ENCODE measurements around the gene AHDC1.
A peak's percentile ranks its signal among the peaks of the same experiment; 100 is the strongest.
"Not testable (repeated sequence)": the region's sequence is repeated elsewhere in the genome, so short reads cannot be mapped to it uniquely, and the experiment has no call there.

AHDC1 gene

DNA sequence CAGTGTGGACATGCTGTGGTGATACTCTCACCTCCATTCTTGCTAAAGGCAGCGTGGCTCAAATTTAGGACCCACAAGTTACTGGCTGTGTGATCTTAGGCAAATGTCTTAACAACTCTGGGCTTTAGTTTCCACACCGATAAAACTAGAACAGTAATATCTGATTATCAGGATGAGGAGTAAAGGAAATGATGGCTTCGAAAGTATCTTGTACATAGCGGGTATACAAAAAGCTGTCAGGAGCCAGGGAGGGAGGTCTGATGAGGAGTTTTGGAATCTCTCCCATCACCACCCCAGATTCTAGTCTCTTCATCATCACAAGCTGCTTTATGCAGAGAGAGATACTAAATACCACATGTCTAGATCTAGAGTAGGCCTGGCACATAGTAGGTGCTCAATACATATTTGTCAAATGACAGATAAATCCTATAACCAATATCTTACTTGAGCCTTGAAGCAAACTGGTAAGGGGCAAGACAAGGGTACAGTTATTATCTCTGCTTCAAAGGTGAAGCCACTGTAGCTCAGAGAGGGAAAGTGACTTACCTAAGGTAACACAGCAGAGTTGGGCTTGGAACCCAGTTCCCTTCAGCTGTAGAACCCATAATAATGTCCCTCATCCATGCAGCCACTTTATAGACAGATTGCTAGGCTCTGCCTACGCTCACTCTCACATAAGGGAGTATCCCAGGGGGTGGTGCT is 40.6 kb upstream of the AHDC1 start:
- Histone ChIP-seq H3K79me2 (ENCODE audit: insufficient read depth, low read length) (no peaks in the 10 kb centered on the region), H3K9me3 (ENCODE audit: insufficient read depth, low read length, severe bottlenecking) (no peaks in the 10 kb centered on the region), H3K4me1 (ENCODE audit: insufficient read depth, low read length) (peaks cover 10% of the 10 kb centered on the region), H3K9ac (ENCODE audit: low read depth, low read length) (no peak overlapping the region), H3K4me3 (ENCODE audit: low read depth in 1 of 2, low read length in 2 of 2) (no peak overlapping the region), H2AFZ (ENCODE audit: low read depth, low read length) (peak overlapping the region; percentile 40; the same call in 1 of the 2 replicates), H3K4me2 (ENCODE audit: insufficient read depth, low read length) (no peak overlapping the region), H3K36me3 (ENCODE audit: insufficient read depth, low read length) (no peaks in the 10 kb centered on the region), H4K20me1 (ENCODE audit: insufficient read depth, low read length) (no peaks in the 10 kb centered on the region), H3K27me3 (ENCODE audit: insufficient read depth, low read length, poor library complexity) (no peaks in the 10 kb centered on the region), H3K27ac (ENCODE audit: low read length) (peak overlapping the region; percentile 47)
- ATAC-seq (ENCODE audit: insufficient read depth, low read depth) (no peak), DNase-seq (no peak)
- TF ChIP-seq EZH2 (IDR thresholded peaks at IDR 0.05; ENCODE audit: borderline replicate concordance, low read depth, low read length, severe bottlenecking): no peak
- TF ChIP-seq, protein P1, sequence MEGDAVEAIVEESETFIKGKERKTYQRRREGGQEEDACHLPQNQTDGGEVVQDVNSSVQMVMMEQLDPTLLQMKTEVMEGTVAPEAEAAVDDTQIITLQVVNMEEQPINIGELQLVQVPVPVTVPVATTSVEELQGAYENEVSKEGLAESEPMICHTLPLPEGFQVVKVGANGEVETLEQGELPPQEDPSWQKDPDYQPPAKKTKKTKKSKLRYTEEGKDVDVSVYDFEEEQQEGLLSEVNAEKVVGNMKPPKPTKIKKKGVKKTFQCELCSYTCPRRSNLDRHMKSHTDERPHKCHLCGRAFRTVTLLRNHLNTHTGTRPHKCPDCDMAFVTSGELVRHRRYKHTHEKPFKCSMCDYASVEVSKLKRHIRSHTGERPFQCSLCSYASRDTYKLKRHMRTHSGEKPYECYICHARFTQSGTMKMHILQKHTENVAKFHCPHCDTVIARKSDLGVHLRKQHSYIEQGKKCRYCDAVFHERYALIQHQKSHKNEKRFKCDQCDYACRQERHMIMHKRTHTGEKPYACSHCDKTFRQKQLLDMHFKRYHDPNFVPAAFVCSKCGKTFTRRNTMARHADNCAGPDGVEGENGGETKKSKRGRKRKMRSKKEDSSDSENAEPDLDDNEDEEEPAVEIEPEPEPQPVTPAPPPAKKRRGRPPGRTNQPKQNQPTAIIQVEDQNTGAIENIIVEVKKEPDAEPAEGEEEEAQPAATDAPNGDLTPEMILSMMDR (IDR thresholded peaks at IDR 0.05; ENCODE audit: borderline replicate concordance, extremely low read depth, low read length, poor library complexity, severe bottlenecking): no peak

DNA sequence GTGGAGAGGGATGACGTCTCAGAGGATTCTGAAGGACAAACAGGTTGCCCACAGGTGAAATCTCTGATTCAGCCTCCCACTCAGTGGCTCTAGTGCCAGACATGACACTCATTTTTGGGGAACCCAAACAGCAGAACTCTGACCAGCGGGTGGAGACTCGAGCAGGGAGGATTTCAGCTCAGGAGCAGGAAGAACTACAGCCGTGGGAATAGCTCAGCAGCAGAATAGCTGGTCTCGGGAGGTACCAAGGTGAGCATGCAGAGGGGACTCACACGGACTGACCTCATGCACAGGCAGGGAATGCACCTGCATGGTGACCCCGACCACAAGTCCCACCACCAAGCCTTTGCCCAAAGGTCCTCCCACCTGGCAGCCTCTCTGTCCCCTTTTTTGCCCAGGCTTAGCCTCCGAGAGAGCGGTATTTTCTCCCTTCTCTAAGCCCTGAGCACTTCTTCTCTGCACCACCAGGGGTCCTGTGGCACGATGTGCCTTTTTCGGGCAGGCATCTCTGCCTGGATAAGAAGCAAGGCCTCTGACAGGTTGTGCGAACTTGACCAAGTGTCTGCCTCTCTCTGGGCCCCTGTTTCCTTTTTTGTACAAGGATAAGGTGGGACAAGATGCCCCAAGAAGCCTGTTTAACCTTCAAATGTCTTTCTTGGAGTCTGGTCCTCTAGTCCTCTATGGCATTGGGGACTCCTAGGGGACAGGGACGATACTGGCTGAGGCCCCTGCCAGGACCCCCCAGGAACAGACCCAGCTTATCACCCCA is 39.8 kb upstream of the AHDC1 start:
- Histone ChIP-seq H3K27me3 (ENCODE audit: insufficient read depth, low read length, poor library complexity) (no peaks in the 10 kb centered on the region), H3K4me2 (ENCODE audit: insufficient read depth, low read length) (no peak overlapping the region), H3K79me2 (ENCODE audit: insufficient read depth, low read length) (no peaks in the 10 kb centered on the region), H3K4me1 (ENCODE audit: insufficient read depth, low read length) (peaks cover 13% of the 10 kb centered on the region), H2AFZ (ENCODE audit: low read depth, low read length) (peak overlapping the region; percentile 40; the same call in 1 of the 2 replicates), H3K36me3 (ENCODE audit: insufficient read depth, low read length) (no peaks in the 10 kb centered on the region), H3K9ac (ENCODE audit: low read depth, low read length) (no peak overlapping the region), H3K4me3 (ENCODE audit: low read depth in 1 of 2, low read length in 2 of 2) (no peak overlapping the region), H4K20me1 (ENCODE audit: insufficient read depth, low read length) (no peaks in the 10 kb centered on the region), H3K9me3 (ENCODE audit: insufficient read depth, low read length, severe bottlenecking) (no peaks in the 10 kb centered on the region), H3K27ac (ENCODE audit: low read length) (peak overlapping the region; percentile 47)
- DNase-seq: peak; percentile 74
- peak; percentile 93 for ATAC-seq (ENCODE audit: insufficient read depth, low read depth)
- TF ChIP-seq EZH2 (IDR thresholded peaks at IDR 0.05; ENCODE audit: borderline replicate concordance, low read depth, low read length, severe bottlenecking): no peak
- TF ChIP-seq, protein P1 (IDR thresholded peaks at IDR 0.05; ENCODE audit: borderline replicate concordance, extremely low read depth, low read length, poor library complexity, severe bottlenecking): peak; percentile 86

DNA sequence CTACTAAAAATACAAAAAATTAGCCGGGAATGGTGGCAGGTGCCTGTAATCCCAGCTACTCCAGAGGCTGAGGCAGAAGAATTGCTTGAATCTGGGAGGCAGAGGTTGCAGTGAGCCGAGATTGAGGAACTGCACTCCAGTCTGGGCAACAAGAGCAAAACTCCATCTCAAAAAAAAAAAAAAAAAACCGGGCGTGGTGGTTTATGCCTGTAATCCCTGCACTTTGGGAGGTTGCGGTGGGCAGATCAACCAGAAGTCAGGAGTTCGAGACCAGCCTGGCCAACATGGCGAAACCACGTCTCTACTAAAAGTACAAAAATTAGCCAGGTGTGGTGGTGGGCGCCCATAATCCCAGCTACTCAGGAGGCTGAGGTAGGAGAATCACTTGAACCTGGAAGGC is 36.6 kb upstream of the AHDC1 start:
- H3K9me3 ChIP-seq (ENCODE audit: insufficient read depth, low read length, severe bottlenecking); H3K79me2 ChIP-seq (ENCODE audit: insufficient read depth, low read length); ATAC-seq (ENCODE audit: insufficient read depth, low read depth); H3K9ac ChIP-seq (ENCODE audit: low read depth, low read length); H3K27me3 ChIP-seq (ENCODE audit: insufficient read depth, low read length, poor library complexity); H4K20me1 ChIP-seq (ENCODE audit: insufficient read depth, low read length); DNase-seq; H3K4me3 ChIP-seq (ENCODE audit: low read depth in 1 of 2, low read length in 2 of 2); H3K27ac ChIP-seq (ENCODE audit: low read length); H3K36me3 ChIP-seq (ENCODE audit: insufficient read depth, low read length); H3K4me2 ChIP-seq (ENCODE audit: insufficient read depth, low read length); H2AFZ ChIP-seq (ENCODE audit: low read depth, low read length): not testable (repeated sequence)
- peaks cover 37% of the 10 kb centered on the region for H3K4me1 ChIP-seq (ENCODE audit: insufficient read depth, low read length)

DNA sequence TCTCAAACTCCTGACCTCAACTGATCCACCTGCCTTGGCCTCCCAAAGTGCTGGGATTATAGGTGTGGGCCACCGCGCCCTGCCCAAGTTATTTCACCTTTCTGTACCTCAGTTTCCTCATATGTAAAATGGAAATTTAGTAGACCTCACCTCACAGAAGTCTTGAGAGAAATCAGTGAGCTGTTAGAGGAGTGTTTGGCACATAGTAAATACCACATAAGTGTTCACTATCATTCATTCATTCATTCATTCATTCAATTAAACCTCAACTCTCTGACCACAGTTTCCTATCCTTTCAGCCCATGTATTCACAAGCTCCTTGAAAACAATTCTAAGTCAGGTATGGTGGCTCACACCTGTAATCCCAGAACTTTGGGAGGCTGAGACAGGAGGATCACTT is 34.9 kb upstream of the AHDC1 start:
- peaks cover 47% of the 10 kb centered on the region for H3K4me1 ChIP-seq (ENCODE audit: insufficient read depth, low read length)
- DNase-seq (no peak), ATAC-seq (ENCODE audit: insufficient read depth, low read depth) (no peak)
- no peaks in the 10 kb centered on the region for H4K20me1 ChIP-seq (ENCODE audit: insufficient read depth, low read length)
- no peak overlapping the region for H3K4me3 ChIP-seq (ENCODE audit: low read depth in 1 of 2, low read length in 2 of 2)
- H2AFZ ChIP-seq (ENCODE audit: low read depth, low read length): no peak overlapping the region
- no peaks in the 10 kb centered on the region for H3K36me3 ChIP-seq (ENCODE audit: insufficient read depth, low read length)
- no peak overlapping the region; the same call in 1 of the 2 replicates for H3K27ac ChIP-seq (ENCODE audit: low read length)
- H3K4me2 ChIP-seq (ENCODE audit: insufficient read depth, low read length): no peak overlapping the region
- no peaks in the 10 kb centered on the region for H3K79me2 ChIP-seq (ENCODE audit: insufficient read depth, low read length)
- no peak overlapping the region for H3K9ac ChIP-seq (ENCODE audit: low read depth, low read length)
- no peaks in the 10 kb centered on the region for H3K27me3 ChIP-seq (ENCODE audit: insufficient read depth, low read length, poor library complexity)
- TF ChIP-seq, protein P1 (IDR thresholded peaks at IDR 0.05; ENCODE audit: borderline replicate concordance, extremely low read depth, low read length, poor library complexity, severe bottlenecking): no peak
- no peak for TF ChIP-seq EZH2 (IDR thresholded peaks at IDR 0.05; ENCODE audit: borderline replicate concordance, low read depth, low read length, severe bottlenecking)
- H3K9me3 ChIP-seq (ENCODE audit: insufficient read depth, low read length, severe bottlenecking): no peaks in the 10 kb centered on the region
